ENCODE measurements around the gene ADGRG1. TPM values are rescaled to one million over a fixed set of nuclear protein-coding genes. Genes with fewer than 3 reads are reported as not detected.

ADGRG1 gene
- polyA plus RNA-seq, 1 experiment = 1.1 TPM

GRCh38 chr16:57616876-57617275 is 11.6 kb upstream of the ADGRG1 start:
- no peak for DNase-seq (ENCODE audit: low read depth)
- no peak overlapping the region for H3K4me3 ChIP-seq (ENCODE audit: low read depth, low read length)
- no peaks in the 10 kb centered on the region for H3K27me3 ChIP-seq (ENCODE audit: control insufficient read depth, insufficient read depth, low read length)
- CTCF ChIA-PET = interaction anchor here (1.8 to 2.1 kb wide), 2 partner anchors 17 to 40 kb away, joined by 5 to 6 read pairs; no protein-coding TSS in a partner anchor
- no peaks in the 10 kb centered on the region for H3K36me3 ChIP-seq (ENCODE audit: control insufficient read depth, insufficient read depth, low read length)
- TF ChIP-seq, protein P1, sequence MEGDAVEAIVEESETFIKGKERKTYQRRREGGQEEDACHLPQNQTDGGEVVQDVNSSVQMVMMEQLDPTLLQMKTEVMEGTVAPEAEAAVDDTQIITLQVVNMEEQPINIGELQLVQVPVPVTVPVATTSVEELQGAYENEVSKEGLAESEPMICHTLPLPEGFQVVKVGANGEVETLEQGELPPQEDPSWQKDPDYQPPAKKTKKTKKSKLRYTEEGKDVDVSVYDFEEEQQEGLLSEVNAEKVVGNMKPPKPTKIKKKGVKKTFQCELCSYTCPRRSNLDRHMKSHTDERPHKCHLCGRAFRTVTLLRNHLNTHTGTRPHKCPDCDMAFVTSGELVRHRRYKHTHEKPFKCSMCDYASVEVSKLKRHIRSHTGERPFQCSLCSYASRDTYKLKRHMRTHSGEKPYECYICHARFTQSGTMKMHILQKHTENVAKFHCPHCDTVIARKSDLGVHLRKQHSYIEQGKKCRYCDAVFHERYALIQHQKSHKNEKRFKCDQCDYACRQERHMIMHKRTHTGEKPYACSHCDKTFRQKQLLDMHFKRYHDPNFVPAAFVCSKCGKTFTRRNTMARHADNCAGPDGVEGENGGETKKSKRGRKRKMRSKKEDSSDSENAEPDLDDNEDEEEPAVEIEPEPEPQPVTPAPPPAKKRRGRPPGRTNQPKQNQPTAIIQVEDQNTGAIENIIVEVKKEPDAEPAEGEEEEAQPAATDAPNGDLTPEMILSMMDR (IDR thresholded peaks at IDR 0.05; ENCODE audit: insufficient read depth, low read depth, low read length) = no peak
- POLR2A ChIA-PET = no interaction called here

DNA sequence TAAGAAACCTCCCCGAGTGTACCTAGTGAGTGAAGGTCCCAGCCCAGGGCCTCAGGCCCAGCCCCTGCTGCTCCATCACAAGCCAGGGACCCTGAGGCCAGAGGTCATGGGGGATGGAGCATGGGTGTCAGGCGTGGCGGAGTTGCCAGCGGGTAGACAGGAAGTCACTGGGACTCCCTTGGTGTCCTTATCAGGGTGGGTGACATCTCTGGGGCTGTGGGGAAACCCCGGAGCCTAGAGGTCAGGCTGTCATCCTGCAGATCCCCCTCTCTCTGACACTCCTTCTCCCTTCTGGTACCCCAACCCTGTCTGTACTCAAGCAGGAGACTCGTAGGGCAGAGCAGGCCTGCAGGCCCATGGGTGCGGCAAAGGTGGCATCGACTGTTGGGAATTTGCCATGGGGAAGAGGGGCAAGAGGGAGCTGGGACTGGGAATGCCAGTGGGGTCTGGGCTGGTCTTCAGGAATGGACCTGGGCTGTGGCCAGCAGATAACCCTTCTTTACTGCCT is 10.8 kb upstream of the ADGRG1 start:
- H3K4me3 ChIP-seq (ENCODE audit: low read depth, low read length) = no peak overlapping the region
- ChIA-PET POLR2A (no interaction called here), CTCF (interaction anchor here (1.8 kb wide), 1 partner anchor 41 kb away, joined by 5 read pairs; no protein-coding TSS in a partner anchor)
- TF ChIP-seq, protein P1 (IDR thresholded peaks at IDR 0.05; ENCODE audit: insufficient read depth, low read depth, low read length) = no peak
- DNase-seq (ENCODE audit: low read depth) = no peak
- no peaks in the 10 kb centered on the region for H3K36me3 ChIP-seq (ENCODE audit: control insufficient read depth, insufficient read depth, low read length)
- H3K27me3 ChIP-seq (ENCODE audit: control insufficient read depth, insufficient read depth, low read length) = no peaks in the 10 kb centered on the region

DNA sequence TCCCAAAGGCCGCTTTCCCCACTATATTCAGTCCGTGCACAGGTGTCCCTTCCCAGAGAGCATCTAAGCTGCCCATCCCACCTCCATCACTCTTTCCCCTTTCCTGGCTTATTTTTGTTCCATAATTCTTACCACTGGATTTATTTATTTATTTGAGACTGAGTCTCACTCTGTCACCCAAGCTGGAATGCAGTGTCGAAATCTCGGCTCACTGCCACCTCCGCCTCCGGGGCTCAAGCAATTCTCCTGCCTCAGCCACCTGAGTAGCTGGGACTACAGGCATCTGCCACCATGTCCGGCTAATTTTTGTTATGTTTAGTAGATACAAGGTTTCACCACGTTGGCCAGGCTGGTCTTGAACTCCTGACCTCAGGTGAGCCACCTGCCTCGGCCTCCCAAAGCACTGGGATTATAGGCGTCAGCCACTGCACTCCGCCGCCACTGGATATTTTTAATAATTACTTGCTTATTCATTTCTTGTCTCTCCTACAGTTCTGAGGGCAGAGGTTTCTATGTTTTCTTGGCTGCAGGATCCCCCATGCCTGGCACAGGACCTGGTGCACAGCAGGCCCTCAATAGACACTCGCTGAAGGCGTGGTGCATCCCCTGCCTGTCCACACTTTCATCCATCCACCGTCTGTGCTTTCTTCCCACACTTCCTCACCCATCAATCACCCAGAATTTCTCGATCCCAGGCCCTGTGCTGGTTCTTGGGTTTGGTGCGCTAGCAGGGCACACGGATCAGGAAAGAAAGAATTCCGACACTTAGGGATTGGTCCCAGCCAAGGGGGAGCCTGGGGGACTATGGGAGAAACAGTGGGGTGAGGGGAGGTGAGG is 9.9 kb upstream of the ADGRG1 start:
- Histone ChIP-seq H3K27me3 (ENCODE audit: control insufficient read depth, insufficient read depth, low read length) (no peaks in the 10 kb centered on the region), H3K4me3 (ENCODE audit: low read depth, low read length) (no peak overlapping the region), H3K36me3 (ENCODE audit: control insufficient read depth, insufficient read depth, low read length) (no peaks in the 10 kb centered on the region)
- ChIA-PET CTCF (no interaction called here), POLR2A (no interaction called here)
- DNase-seq (ENCODE audit: low read depth) = no peak
- TF ChIP-seq, protein P1 (IDR thresholded peaks at IDR 0.05; ENCODE audit: insufficient read depth, low read depth, low read length) = no peak

DNA sequence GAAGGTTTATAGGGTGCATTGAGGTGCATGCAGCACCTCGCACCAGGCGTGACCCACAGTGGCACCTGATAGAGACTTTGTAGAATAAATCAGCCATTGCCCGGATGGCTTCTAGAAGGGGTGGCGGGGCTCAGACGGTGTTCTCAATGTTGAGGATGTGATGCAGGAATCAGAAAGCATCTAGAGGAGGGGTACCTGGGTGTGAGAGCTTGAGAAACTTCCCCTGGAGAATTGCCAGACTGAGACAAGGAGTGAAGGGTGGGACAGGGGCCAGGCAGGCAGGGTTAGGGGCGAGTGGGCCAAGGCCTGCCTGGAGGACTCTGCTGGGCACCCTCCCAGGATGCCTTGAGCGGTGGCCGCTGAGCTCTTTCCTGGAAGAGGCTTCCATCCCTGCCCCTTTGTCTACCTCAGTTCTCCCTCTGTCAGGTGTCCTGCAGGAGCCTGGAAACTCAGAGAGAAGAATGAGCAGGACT is 9.3 kb upstream of the ADGRG1 start:
- TF ChIP-seq, protein P1 (IDR thresholded peaks at IDR 0.05; ENCODE audit: insufficient read depth, low read depth, low read length) = no peak
- CTCF ChIA-PET = no interaction called here

DNA sequence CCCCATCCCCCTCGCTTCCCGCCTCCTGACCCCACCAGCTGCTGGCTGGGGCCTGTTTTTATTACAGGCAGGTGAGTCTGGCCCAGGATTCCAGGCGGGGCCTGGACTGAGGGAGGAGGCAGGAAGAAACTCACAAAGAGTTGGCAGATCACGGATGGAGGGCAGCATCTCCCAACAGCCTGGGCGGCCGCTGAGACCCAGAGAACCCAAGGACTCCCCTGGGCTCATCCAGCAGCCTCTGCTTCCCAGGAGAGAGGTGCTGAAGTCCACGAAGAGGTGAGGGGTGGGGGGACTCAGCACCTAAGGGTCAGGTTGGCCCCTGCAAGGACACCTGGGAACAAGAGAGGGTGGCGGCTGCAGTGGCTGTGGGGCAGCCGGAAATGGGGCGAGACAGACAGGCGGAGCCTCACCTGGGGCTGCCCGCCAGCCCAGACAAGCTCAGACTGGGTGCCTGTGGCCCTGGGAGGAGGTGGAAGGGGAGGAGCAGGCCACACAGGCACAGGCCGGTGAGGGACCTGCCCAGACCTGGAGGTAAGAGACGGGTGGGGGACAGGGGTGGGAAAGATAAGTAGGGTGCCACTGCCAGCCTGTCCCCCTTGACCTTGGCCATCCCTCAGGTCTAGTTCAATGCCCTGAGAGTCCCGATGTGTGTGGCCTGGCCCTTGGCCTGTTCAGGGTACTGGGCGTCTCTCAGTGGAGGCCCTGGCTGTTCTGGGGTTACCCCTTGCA is 8.7 kb upstream of the ADGRG1 start:
- no peaks in the 10 kb centered on the region for H3K27me3 ChIP-seq (ENCODE audit: control insufficient read depth, insufficient read depth, low read length)
- TF ChIP-seq, protein P1 (IDR thresholded peaks at IDR 0.05; ENCODE audit: insufficient read depth, low read depth, low read length) = no peak
- no peaks in the 10 kb centered on the region for H3K36me3 ChIP-seq (ENCODE audit: control insufficient read depth, insufficient read depth, low read length)
- ChIA-PET POLR2A (no interaction called here), CTCF (no interaction called here)
- no peak overlapping the region for H3K4me3 ChIP-seq (ENCODE audit: low read depth, low read length)
- DNase-seq (ENCODE audit: low read depth) = no peak

More for the DNA sequence above, 9.3 kb upstream of the ADGRG1 start:
- Histone ChIP-seq H3K27me3 (ENCODE audit: control insufficient read depth, insufficient read depth, low read length) (no peaks in the 10 kb centered on the region), H3K4me3 (ENCODE audit: low read depth, low read length) (no peak overlapping the region), H3K36me3 (ENCODE audit: control insufficient read depth, insufficient read depth, low read length) (no peaks in the 10 kb centered on the region)
- DNase-seq (ENCODE audit: low read depth) = no peak
- POLR2A ChIA-PET = no interaction called here

Measured in BJ (cell line).